ENCODE measurements around the gene PGA3.
"Not testable (repeated sequence)": the region's sequence is repeated elsewhere in the genome, so short reads cannot be mapped to it uniquely, and the experiment has no call there.

DNA sequence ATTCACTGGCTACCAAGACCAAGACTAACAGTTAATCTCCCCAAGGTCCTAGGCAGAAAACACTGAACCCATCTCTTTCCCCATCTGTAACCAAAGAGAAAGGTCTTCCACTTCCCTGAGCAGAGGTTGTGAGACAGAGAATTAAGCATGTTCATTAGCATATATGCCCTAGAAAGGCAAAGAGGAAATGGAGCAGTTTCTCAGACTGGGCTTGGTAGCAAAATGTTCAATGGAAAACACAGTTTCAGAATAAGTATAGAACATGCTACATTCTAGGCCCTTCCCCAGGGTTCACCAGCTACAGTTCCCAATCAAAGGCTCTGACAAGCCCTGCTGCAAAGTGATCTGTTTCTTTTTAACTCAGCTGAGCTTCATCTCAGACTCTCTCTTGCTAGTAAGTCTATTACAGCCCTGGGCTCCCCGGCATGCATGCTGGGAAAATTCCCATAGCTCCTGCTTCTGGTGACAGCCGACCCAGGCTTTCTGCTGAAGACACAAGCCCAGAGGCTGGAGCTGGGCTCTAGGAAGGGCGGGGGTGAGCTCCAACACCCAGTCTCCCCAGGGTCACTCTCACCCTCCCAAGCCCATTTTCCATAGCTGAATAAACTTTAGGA, 10.5 kb downstream of the PGA3 start:
- not testable (repeated sequence) for TF ChIP-seq EZH2 (IDR thresholded peaks at IDR 0.05); POLR2AphosphoS5 (IDR thresholded peaks at IDR 0.05; ENCODE audit: borderline replicate concordance, low read depth, low read length); FOXP2 (optimal IDR thresholded peaks at IDR 0.05; ENCODE audit: control extremely low read depth, extremely low read length, insufficient read depth)

Measured in SK-N-MC (cell line).